Gastroesophageal sphincter (tissue), 3 donors: Measurements from ENCODE around the gene AGAP3.

Source experiments
- CTCF ChIP-seq, 4 experiments: fragments of 200-600 bp in 2 of 4; fragments of 450-650 bp in 2 of 4; sonication (generic) in 1 of 4; IDR thresholded peaks; one replicate each; pipeline ENCODE4 v1.5.1; 2017 to 2019; ENCODE audit warnings: antibody characterized with exemption in 4 of 4, mild to moderate bottlenecking in 2 of 4, moderate library complexity in 2 of 4
- EP300 ChIP-seq: sonication (generic); formaldehyde crosslinking; IDR thresholded peaks from one replicate; pipeline ENCODE4 v1.6.1; 2017; ENCODE audit warnings: antibody characterized with exemption, mild to moderate bottlenecking
- POLR2A ChIP-seq, 2 donors: fragments of 450-650 bp; IDR thresholded peaks; one replicate each; pipeline ENCODE4 v1.6.1; 2017; ENCODE audit warnings: antibody characterized with exemption in 2 of 2, mild to moderate bottlenecking in 2 of 2, moderate library complexity in 1 of 2
- POLR2AphosphoS5 ChIP-seq: sonication (generic); formaldehyde crosslinking; IDR thresholded peaks from one replicate; pipeline ENCODE4 v1.6.1; 2017; ENCODE audit warnings: antibody characterized with exemption

GRCh38 chr7:151179946-151180345 is 93.7 kb downstream of the AGAP3 start:
- TF ChIP-seq CTCF (IDR thresholded peaks at IDR 0.05) (no peak), POLR2AphosphoS5 (no peak), EP300 (no peak), POLR2A (IDR thresholded peaks at IDR 0.05) (no peak)
